ENCODE measurements around the gene FMO4.
"Not testable (repeated sequence)": the region's sequence is repeated elsewhere in the genome, so short reads cannot be mapped to it uniquely, and the experiment has no call there.

Gene FMO4, protein sequence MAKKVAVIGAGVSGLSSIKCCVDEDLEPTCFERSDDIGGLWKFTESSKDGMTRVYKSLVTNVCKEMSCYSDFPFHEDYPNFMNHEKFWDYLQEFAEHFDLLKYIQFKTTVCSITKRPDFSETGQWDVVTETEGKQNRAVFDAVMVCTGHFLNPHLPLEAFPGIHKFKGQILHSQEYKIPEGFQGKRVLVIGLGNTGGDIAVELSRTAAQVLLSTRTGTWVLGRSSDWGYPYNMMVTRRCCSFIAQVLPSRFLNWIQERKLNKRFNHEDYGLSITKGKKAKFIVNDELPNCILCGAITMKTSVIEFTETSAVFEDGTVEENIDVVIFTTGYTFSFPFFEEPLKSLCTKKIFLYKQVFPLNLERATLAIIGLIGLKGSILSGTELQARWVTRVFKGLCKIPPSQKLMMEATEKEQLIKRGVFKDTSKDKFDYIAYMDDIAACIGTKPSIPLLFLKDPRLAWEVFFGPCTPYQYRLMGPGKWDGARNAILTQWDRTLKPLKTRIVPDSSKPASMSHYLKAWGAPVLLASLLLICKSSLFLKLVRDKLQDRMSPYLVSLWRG

DNA sequence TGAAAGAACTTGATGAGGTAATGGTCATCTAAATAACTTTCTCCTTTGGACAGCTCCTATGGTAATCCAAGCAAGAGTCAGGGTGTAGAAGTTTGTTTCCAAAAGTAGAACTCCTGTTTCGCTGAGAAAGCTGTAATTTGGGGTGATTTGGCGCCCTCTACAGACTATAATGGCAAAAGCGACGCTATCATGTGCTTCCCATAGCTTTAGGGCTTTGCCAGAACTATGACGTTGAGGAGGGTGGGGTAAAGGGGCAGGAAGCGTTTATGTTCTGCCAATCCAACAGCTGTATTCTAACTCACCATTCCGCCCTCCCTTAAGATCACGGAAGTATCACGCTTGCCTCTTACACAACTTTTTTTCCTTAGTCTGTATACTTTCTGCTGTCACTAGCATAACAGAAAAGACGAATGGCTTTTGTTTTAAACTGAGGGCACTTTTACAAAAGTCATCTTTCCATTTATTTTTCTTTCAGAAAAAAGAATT, at the start of gene FMO4:
FMO4 (plus strand) TSS at position 349 of the 486 bp plus-strand sequence. CDS start 5,643 bp downstream, outside the sequence.
- DNase-seq, result peak; percentile 98

DNA sequence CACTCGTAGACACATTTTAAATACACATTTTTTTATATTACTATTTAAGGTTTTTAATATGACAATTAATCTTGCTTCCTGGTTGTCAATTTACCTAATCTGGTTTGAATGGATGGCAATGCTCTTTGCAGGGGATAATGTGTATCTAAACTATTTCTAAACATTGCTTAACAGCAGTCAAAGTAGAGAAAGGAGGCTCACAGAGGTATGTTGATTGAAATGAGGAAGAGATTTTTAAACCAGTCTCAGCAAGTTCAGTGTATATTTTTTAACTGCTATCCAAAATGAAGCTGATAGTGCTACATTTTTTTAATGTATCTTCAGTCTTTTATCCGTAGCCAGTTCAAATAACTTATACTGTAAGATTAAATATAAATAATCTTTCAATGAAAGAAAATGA, 48.3 kb upstream of the FMO4 start:
- DNase-seq, result no peak

DNA sequence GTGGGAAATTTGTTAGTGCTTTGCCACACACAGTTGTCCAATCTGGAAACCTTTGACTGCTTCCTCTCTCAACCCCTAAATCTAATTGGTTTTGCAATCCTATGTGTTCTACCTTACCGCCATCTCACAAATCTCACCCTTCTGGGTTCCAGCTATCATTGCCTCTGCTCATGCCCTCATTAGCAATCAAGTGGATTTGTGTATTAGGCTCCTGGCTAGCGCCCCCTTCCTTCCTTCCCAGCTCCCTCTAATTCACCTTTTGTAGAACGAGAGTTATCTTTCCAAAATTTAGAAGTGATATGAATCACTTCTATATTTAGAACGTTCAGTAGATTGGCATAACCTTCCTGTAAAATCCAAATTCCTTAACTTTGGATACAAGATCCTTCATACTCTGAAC, 47.1 kb upstream of the FMO4 start:
- no peak for DNase-seq

DNA sequence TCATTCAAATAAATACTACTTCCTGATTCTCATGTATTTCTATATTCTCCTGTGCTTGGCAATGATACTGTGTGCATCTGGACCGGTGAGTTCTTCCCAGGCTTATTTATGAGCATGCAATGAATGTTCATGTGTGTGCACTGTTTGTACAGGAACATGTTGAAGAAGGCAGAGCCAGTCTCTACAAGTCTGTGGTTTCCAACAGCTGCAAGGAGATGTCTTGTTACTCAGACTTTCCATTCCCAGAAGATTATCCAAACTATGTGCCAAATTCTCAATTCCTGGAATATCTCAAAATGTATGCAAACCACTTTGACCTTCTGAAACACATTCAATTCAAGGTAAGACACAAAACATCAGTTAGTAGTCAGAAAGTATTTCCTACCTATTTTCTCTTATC, 46.6 kb upstream of the FMO4 start:
- DNase-seq, result no peak

DNA sequence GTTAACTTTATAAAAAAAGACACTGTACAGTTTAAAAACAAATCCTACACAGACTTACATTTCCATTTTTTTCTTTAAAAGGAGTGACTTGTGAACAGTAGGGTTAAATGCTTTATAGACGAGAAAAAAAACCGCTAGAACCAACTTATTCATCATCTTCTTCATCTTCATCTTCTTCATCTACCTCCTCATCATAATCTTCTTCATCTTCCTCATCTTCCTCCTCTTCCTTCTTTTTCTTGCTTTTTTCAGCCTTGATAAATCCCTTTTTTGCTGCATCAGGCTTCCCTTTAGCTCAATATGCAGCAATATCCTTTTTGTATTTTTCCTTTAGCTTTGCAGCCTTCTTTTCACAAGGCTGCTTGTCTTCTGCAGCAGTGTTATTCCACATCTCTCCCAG, 43.2 kb upstream of the FMO4 start:
- no peak for DNase-seq

DNA sequence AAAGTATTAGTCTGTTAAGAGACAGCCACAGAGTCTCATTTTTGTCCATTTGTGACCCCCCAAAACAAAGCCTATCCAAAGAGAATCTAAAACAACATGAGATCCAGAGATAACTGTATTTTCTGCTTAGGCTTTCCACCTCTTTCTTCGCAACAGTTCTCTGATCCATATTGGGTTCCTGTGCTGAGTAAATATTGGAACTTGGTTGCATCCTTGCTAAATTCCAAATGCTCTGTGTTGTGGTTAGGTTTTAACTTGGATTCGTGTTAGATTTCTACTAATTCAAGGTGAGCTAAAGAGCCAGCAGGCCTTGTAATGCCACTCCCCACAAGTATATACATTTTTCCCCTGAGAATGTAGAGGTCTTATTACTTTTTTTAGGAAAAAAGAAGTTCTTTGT, 36.4 kb upstream of the FMO4 start:
- no peak for DNase-seq

DNA sequence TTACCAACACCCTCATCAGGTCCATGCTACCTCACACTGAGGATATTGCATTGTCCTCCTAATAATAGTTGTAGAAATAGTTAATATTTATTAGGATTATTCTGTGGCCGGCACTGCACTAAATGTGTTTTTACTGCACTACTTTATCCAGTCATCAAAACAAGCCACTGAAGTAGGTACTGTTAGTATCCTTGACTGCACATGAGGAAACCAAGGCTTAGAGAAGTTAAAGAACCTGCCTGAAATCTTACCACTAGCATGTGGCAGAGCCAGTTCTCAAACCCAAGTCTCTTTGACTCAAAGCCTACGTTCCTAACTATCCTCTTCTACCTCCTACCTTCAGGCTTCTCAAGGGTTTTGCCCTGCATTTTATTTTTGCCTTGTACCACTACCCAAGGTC, 34.7 kb upstream of the FMO4 start:
- DNase-seq, result no peak

DNA sequence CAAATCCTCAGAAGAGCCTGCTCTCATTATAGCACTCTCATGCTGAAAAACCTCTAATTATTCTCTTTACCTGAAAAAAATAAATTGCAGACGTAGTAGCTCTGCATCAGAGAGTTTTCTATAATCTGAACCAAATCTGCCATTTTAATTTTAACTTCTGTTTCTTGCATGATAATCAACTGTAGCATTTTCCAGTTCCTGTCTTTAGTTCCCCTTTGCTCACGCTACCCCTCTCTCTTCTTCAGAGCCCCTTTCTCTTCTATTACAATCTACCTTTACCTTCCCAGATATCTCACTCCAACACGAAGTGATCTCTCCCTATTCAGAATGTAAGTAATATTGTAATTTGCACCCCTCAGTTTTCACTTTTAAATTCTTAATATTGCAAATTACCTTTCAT, 34.3 kb upstream of the FMO4 start:
- DNase-seq, result no peak

DNA sequence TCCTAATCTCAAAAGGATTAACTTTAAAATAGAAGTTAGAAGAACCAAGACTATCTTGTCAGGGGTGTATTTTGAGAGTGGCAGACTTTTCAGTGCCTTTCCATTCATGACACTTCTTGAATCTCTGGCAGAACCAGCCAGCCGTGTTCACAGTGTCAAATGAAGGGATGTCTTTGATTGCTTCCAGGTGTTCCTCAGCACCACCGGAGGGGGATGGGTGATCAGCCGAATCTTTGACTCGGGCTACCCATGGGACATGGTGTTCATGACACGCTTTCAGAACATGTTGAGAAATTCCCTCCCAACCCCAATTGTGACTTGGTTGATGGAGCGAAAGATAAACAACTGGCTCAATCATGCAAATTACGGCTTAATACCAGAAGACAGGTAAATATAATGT, 33.4 kb upstream of the FMO4 start:
- DNase-seq, result no peak

DNA sequence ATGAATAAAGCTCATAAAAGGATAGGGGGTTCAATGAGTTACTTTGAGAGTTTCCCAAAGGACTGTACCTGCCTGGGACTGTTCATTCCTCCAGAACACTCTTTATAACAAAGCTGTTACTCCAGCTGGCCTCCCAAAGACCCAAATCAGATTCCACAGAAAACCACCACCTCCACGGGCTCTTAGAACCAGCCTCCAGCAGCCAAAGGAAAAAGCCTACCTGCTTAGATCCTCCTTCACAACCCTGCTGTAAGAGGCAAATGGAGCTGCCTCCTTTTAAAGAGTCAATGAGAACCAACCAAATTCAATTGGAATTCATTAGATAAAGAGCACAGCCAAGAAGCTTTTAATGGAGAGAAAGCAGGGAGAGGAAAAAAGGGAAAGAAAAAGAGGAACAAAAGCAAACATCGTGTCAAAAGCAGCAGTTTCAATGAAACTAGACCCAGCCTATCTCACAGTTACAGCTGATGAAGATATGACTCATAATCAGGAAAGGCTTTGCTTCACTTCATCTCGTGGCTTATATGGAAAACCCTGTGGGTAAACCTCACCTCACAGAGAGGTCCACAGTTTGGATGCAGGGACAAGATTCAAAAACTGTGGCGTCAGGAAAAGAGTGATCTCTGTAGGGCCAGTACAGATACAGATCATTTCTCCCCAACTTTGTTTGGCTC, 27.8 kb upstream of the FMO4 start:
- DNase-seq, result peak; percentile 43

DNA sequence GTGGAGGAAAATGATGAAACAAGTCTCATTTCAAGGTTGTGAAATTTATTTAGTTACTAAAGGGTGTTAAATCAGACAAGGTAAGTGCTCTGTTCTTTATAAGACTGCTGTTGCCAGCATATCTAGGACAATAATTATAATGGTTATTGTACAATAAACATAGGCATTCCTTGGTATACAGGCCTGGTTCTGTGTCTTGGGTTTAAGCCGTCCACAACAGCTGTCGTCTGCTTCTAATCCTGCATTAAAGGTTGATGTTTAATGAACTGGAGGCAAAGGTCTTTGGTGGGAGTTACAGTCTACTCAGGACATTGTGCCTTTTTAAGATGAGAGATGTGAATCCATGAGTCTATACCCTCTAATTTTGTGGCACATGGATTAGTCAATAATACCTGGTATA, 23.4 kb upstream of the FMO4 start:
- DNase-seq, result no peak

DNA sequence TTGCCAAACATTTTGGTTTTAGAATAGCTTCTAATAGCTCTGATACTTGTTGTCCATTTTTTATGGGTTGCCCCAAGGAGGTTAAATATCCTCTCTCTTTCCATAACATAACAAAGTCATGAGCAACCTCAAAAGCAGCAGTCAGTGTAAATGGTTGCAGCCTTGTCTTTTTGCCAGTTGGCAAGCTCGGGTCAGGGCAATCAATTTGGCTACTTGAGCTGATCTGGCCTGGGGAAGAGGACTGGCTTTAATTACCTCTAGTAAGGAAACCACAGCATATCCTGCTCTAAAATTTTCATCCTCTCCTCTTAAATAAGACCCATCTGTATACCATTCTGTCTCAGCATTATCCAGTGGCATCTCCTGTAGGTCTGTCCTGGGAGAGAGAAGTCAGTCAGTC, 21.2 kb upstream of the FMO4 start:
- no peak for DNase-seq

DNA sequence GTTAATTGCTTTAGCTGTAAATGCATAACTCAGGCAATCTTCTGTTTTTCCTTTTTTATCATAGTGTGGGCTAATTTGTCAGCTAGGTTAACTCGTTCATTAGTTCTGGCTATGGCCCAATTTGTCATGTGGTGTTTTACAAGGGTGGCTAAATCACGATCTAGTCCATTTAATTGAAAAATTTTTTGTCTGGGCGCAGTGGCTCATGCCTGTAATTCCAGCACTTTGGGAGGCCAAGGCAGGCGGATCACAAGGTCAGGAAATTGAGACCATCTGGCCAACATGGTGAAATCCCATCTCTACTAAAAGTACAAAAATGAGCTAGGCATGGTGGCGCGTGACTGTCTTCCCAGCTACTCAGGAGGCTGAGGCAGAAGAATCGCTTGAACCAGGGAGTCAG, 18.6 kb upstream of the FMO4 start:
- not testable (repeated sequence) for DNase-seq

DNA sequence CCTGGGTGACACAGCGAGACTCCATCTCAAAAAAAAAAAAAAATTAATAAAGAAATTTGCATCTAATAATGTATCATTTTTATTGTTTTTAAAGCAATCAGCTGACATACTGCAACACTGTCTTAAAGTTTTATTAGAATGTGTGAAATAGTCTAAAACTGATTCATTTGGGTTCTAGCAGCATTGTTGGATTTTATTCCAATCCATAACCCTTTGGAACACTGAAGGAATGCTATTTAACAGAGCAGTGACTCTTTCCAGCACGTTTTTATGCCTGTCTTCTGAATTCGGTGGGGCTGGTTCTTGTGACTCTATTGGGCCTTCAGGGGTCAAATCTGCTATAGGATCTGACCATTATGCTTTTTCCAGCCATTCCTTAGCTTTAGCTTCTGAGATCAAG, 18.2 kb upstream of the FMO4 start:
- no peak for DNase-seq

DNA sequence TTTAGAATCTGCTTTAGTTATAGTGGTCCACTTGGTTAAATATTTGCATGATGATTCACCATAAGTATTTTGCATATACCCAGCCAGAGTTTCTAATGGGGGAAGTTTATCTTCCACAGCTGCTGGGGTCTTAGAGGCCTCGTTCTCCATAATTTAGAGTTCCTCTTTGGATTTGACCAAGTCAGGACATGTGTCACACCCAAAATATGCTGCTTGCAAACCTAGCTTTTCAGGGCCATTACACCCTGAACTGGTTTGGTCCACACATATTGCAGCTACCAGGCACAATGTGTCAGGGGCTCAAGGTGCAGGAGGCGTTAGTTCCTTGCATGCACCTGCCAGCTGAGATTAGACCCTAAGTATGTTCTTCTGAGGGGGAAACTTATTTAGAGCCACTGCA, 17.1 kb upstream of the FMO4 start:
- no peak for DNase-seq

DNA sequence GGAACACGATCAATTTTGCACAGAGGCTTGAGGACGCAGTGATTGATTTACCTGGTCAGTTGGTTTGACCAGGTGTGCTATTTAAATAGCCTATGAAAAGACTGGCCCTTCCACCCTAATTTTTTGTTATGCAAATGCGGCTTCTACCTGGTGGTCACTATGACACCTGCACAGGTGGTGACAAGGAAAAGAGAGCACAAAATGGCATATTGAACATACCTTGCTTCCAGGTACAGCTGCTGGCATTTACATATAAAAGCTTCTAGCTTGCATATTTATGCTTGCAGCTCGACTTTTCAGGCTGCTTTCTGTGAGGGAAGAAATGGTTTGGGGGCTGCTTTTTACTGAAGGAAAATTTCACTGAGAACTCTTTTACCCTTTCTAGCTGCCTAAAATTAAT, 15.3 kb upstream of the FMO4 start:
- no peak for DNase-seq

DNA sequence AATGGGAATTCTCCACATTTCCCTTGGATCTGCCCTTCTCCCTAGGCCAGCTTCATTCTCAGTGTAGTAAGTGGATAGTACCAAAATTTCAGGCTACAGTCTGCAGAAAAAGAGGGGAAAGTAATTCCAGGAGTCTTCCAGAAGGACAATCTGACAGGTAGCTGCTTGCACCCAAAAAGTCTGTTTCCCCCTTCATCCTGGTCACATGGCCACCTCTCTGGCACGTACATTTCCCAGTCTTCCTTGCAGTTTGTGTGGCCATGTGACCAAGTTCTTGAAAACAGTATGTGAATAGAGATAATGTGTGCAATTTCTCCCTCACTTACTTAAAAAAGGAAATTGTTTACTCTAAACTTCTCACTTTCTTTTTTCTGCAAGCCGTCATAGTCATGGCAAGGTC, 14.6 kb upstream of the FMO4 start:
- no peak for DNase-seq

DNA sequence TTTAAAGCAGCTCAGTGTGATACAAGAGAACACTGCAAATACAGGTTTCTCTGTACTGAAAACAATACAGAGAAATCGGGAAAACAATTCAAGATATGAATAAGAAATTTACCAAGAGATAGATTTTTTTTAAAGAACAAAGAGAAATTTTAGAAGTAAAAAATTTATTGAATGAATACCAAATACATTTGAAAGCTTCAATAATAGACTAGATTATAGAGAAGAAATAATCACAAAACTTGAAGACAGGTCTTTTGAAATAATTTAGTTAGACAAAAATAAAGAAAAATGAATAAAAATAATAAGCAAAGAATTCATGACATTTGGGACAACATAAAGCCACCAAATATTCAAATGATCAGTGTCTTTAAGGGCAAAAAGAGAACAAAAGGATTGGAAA, 13.6 kb upstream of the FMO4 start:
- DNase-seq, result no peak

DNA sequence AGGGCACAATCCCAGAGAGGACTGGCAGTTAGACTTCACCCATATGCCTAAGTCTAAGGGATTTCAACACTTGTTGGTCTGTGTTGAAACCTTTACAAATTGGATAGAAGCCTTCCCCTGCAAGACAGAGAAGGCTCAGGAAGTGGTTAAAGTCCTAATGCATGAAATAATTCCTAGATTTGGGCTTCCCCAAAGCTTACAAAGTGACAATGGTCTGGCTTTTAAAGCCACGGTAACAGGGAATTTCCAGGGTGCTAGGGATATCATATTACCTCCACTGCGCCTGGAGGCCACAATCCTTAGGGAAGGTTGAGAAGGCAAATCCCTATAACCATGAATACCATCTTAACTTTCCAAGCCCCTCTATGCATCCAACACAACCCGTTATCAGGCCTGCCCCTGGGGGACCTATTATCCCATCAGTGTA, 3.3 kb upstream of the FMO4 start:
- no peak for DNase-seq

DNA sequence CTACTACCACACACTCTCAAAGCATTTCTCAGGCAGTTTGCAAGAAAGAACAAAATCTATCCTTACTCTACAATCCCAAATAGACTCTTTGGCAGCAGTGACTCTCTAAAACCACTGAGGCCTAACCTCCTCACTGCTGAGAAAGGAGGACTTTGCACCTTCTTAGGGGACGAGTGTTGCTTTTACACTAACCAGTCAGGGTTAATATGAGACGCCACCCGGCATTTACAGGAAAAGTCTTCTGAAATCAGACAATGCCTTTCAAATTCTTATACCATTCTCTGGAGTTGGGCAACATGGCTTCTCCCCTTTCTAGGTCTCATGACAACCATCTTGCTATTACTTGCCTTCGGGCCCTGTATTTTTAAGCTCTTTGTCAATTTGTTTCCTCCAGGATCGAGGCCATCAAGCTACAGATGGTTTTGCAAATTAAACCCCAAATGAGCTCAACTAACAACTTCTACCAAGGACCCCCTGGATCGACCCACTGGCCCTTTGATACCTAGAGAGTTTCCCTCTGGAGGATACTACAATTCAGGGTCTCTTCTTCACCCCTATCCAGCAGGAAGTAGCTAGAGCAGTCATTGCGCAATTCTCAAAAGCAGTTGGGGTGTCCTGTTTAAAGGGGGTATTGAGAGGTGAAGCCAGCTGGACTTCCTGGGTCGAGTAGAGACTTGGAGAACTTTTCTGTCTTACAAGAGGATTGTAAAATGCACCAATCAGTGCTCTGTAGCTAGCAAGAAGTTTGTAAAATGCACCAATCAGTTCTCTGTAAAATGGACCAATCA, 2.0 kb upstream of the FMO4 start:
- DNase-seq, result no peak

DNA sequence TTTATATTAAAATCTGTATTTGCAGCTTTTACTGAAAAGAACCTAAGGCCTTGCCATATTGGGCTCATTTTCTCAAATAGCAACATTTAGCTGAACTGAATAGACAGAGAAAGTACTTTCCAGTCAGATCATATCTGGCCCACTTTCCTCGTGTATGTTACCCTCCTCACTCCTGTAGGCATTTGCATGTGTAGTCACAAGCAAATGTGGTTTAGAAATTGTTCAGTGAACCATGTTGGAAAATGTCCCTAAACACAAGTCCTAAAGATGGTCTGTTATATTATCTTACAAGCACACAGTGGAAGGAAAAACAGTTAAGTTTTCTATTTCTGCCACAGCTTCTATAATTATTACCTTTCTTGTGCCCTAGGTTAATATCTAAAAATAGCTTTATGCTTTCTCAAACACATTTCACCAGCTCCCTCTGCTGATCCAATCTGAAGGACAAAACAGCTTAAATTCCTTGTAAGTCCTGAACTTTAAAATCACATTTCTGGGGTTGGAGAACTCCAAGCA, 606 bp upstream of the FMO4 start:
- DNase-seq, result no peak

DNA sequence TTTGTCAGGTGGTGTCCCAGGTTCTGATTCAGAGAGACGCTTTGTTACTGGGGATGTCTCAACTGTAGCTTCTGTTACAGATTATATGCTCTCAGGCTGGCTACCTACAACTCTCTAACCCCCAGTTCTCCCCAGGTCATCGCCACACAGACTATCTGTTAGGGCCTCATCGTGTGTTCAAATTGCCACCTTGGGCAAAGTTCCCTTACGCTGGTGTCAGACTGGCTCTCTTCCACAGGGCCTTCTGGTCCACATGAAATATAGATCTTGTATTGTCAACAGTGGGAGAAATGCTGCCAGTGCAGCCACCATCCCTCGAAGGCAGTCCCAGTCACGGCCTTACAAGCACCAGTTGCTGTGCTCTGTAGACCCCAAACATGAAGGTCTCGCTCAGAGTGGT, 15.3 kb downstream of the FMO4 start:
- DNase-seq, result no peak

DNA sequence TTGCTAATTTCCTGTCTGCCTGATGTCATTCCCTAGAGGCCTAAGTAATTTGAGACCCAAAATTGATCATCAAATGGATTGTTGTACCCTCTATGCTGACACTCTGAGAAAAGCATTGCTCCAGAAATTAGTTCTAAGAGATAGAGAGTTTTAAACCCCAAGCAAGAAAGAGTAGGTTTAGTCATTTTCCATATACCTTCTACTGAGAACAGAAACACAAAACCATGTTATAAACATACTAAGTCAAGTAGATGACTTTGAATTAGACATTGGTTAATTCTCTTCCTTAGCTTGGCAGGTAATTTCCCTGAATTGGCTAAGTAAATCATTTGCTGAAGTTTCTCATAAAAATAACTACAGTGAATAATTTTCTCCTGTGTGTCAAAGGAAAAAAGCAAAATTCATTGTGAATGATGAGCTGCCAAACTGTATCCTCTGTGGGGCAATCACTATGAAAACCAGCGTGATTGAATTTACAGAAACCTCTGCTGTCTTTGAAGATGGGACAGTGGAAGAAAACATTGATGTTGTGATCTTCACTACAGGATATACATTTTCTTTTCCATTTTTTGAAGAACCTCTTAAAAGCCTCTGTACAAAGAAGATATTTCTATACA, 20.1 kb downstream of the FMO4 start:
- no peak for DNase-seq
